H1 (cell line): ENCODE results near the gene SLC27A1. TPM values are rescaled to one million over a fixed set of nuclear protein-coding genes. Genes with fewer than 3 reads are reported as not detected.
A peak's percentile ranks its signal among the peaks of the same experiment; 100 is the strongest.

Experiments used
- CTCF ChIA-PET: fragments of 300-600 bp; sonication (Branson Sonifier 250); formaldehyde crosslinking; loops from one replicate; lab custom pipeline; 2021; ENCODE audit not compliant: partially characterized antibody; lab: Charles Lee
- POLR2A ChIA-PET: fragments of 300-600 bp; sonication (Branson Sonifier 250); formaldehyde crosslinking; loops from one replicate; lab custom pipeline; 2021; ENCODE audit warnings: inconsistent platforms; ENCODE audit not compliant: partially characterized antibody; lab: Charles Lee
- DNase-seq, 2 experiments: peaks; one replicate each; pipeline versions ENCODE4 v3.0.0 to v3.0.0-alpha.2; 2010 to 2022; ENCODE audit warnings: low spot score in 2 of 2, low read depth in 1 of 2, mixed read lengths in 1 of 2
- FAIRE-seq: peaks from 2 replicates; lab custom pipeline; 2011; peaks lifted over from hg19 to GRCh38; lab: Jason Lieb, UNC
- H2AFZ ChIP-seq: 2 replicates; pipeline ENCODE4 v1.8.1; 2012; ENCODE audit warnings: low read length, inconsistent platforms
- H2AK5ac ChIP-seq: 2 replicates; pipeline ENCODE4 v1.6.1; 2013; ENCODE audit warnings: low read depth, low read length
- H2BK120ac ChIP-seq: replicated peaks from 2 replicates; pipeline ENCODE3; 2013; ENCODE audit warnings: low read depth, low read length, inconsistent platforms
- H2BK12ac ChIP-seq: 2 replicates; pipeline ENCODE4 v1.6.1; 2013; ENCODE audit warnings: low read depth, low read length
- H2BK15ac ChIP-seq: 2 replicates; pipeline ENCODE4 v1.6.1; 2013; ENCODE audit warnings: low read length
- H2BK20ac ChIP-seq: 2 replicates; pipeline ENCODE4 v1.6.1; 2013; ENCODE audit warnings: low read length
- H2BK5ac ChIP-seq: 2 replicates; pipeline ENCODE4 v1.6.1; 2013; ENCODE audit warnings: low read depth, low read length
- H3K14ac ChIP-seq: 2 replicates; pipeline ENCODE4 v1.6.1; 2013; ENCODE audit warnings: inconsistent platforms; ENCODE audit not compliant: insufficient read length
- H3K18ac ChIP-seq: 2 replicates; pipeline ENCODE4 v1.6.1; 2013; ENCODE audit warnings: low read length; ENCODE audit errors: extremely low read depth
- H3K23ac ChIP-seq: 2 replicates; pipeline ENCODE4 v1.6.1; 2013; ENCODE audit warnings: inconsistent platforms; ENCODE audit not compliant: insufficient read length
- H3K23me2 ChIP-seq: 2 replicates; pipeline ENCODE4 v1.6.1; 2013; ENCODE audit warnings: low read depth, low read length
- H3K27ac ChIP-seq: 2 replicates; pipeline ENCODE4 v1.6.1; 2011; ENCODE audit warnings: low read depth, low read length, inconsistent platforms
- H3K27me3 ChIP-seq, 4 experiments: replicated peaks in 1 of 4; 1 replicate in 1 of 4; 2 replicates in 3 of 4; pipeline versions ENCODE4 v1.6.1 to v1.8.1; 2011 to 2013; ENCODE audit warnings: low read length in 3 of 4, mild to moderate bottlenecking in 3 of 4, inconsistent platforms in 2 of 4, mixed read lengths in 2 of 4, moderate library complexity in 1 of 4; ENCODE audit not compliant: control insufficient read depth in 3 of 4, insufficient read depth in 3 of 4; ENCODE audit errors: extremely low read depth in 1 of 4
- H3K36me3 ChIP-seq, 4 experiments: 2 replicates each; pipeline versions ENCODE4 v1.6.1 to v1.8.1; 2011 to 2013; ENCODE audit warnings: mild to moderate bottlenecking in 4 of 4, low read length in 3 of 4, moderate library complexity in 2 of 4, control low read depth in 1 of 4, inconsistent platforms in 1 of 4; ENCODE audit not compliant: insufficient read depth in 4 of 4, control insufficient read depth in 2 of 4
- H3K4ac ChIP-seq: replicated peaks from 2 replicates; pipeline ENCODE3; 2013; ENCODE audit warnings: low read length, low read depth, mixed read lengths, inconsistent platforms; ENCODE audit not compliant: insufficient read length
- H3K4me1 ChIP-seq, 4 experiments: replicated peaks in 1 of 4; 1 replicate in 1 of 4; 2 replicates in 3 of 4; pipeline versions ENCODE4 v1.6.1 to v1.8.1; 2011 to 2013; ENCODE audit warnings: low read length in 3 of 4, inconsistent platforms in 2 of 4, mixed read lengths in 1 of 4; ENCODE audit not compliant: insufficient read depth in 4 of 4, control insufficient read depth in 3 of 4
- H3K4me2 ChIP-seq, 2 experiments: 2 replicates each; pipeline versions ENCODE4 v1.6.1 to v1.8.1; 2011 to 2013; ENCODE audit warnings: low read depth in 2 of 2, low read length in 2 of 2, control low read depth in 1 of 2, inconsistent platforms in 1 of 2, mild to moderate bottlenecking in 1 of 2; ENCODE audit not compliant: insufficient read depth in 1 of 2
- H3K4me3 ChIP-seq, 4 experiments: fragments of 200-600, 300-600 bp in 1 of 4; sonication (generic), shearing (Covaris generic), sonication (Bioruptor Twin) in 1 of 4; 2 replicates each; pipeline versions ENCODE4 v1.5.1 to v1.8.1; 2011 to 2016; ENCODE audit warnings: low read length in 4 of 4, low read depth in 3 of 4, control low read depth in 2 of 4, inconsistent platforms in 2 of 4, mild to moderate bottlenecking in 2 of 4, mixed read lengths in 1 of 4, moderate library complexity in 1 of 4; ENCODE audit not compliant: insufficient read depth in 2 of 4; ENCODE audit errors: extremely low read depth in 1 of 4
- H3K56ac ChIP-seq: replicated peaks from 2 replicates; pipeline ENCODE3; 2013; ENCODE audit warnings: low read depth, mild to moderate bottlenecking, mixed read lengths, low read length, inconsistent platforms; ENCODE audit not compliant: insufficient read length
- H3K79me1 ChIP-seq: 2 replicates; pipeline ENCODE4 v1.6.1; 2013; ENCODE audit warnings: low read depth, low read length, control low read depth
- H3K79me2 ChIP-seq, 2 experiments: 2 replicates each; pipeline versions ENCODE4 v1.6.1 to v1.8.1; 2012 to 2013; ENCODE audit warnings: low read length in 2 of 2, mild to moderate bottlenecking in 2 of 2, inconsistent platforms in 1 of 2; ENCODE audit not compliant: insufficient read depth in 2 of 2, control insufficient read depth in 1 of 2
- H3K9ac ChIP-seq, 4 experiments: replicated peaks in 1 of 4; 1 replicate in 1 of 4; 2 replicates in 3 of 4; pipeline versions ENCODE4 v1.6.1 to v1.8.1; 2011 to 2013; ENCODE audit warnings: low read depth in 3 of 4, low read length in 3 of 4, control low read depth in 2 of 4, mild to moderate bottlenecking in 2 of 4, moderate library complexity in 2 of 4, inconsistent platforms in 1 of 4; ENCODE audit errors: extremely low read depth in 1 of 4
- H3K9me3 ChIP-seq, 2 experiments: 2 replicates each; pipeline versions ENCODE4 v1.6.1 to v1.8.1; 2012 to 2013; ENCODE audit warnings: mild to moderate bottlenecking in 2 of 2, moderate library complexity in 2 of 2, control low read depth in 1 of 2, inconsistent platforms in 1 of 2, low read depth in 1 of 2, low read length in 1 of 2, mixed read lengths in 1 of 2; ENCODE audit not compliant: insufficient read depth in 2 of 2
- H4K20me1 ChIP-seq, 2 experiments: replicated peaks in 1 of 2; 2 replicates each; pipeline versions ENCODE3 to v1.8.1; 2011 to 2013; ENCODE audit warnings: inconsistent platforms in 2 of 2, low read length in 2 of 2, mild to moderate bottlenecking in 1 of 2; ENCODE audit not compliant: insufficient read depth in 2 of 2, control insufficient read depth in 1 of 2
- H4K5ac ChIP-seq: 2 replicates; pipeline ENCODE4 v1.6.1; 2013; ENCODE audit warnings: low read length, low read depth, mixed read lengths, inconsistent platforms; ENCODE audit not compliant: insufficient read length
- H4K8ac ChIP-seq: 2 replicates; pipeline ENCODE4 v1.8.0; 2013; ENCODE audit warnings: mild to moderate bottlenecking, moderate library complexity, low read length, inconsistent platforms; ENCODE audit not compliant: insufficient read depth; ENCODE audit errors: extremely low read depth
- H4K91ac ChIP-seq: replicated peaks from 2 replicates; pipeline ENCODE3; 2013; ENCODE audit warnings: low read length, mixed read lengths, inconsistent platforms; ENCODE audit not compliant: insufficient read length
- CTCF ChIP-seq, 3 experiments: IDR thresholded peaks; 1 replicate in 2 of 3; 2 replicates in 1 of 3; pipeline versions ENCODE4 v1.5.1 to v1.6.1; 2011; ENCODE audit warnings: low read length in 3 of 3, mild to moderate bottlenecking in 3 of 3, inconsistent platforms in 2 of 3, low read depth in 1 of 3, moderate library complexity in 1 of 3; ENCODE audit not compliant: insufficient read depth in 1 of 3; ENCODE audit errors: control extremely low read depth in 1 of 3
- EZH2 ChIP-seq: fragments of 200-600 bp; sonication (generic); IDR thresholded peaks from 2 replicates; pipeline ENCODE4 v1.7.1; 2012; ENCODE audit warnings: low read depth, mild to moderate bottlenecking, moderate library complexity, low read length, inconsistent platforms; ENCODE audit not compliant: severe bottlenecking
- GABPA ChIP-seq: IDR thresholded peaks from 2 replicates; pipeline ENCODE4 v1.6.1; 2011; ENCODE audit warnings: mild to moderate bottlenecking, low read length, moderate library complexity, borderline replicate concordance; ENCODE audit not compliant: insufficient read depth
- KDM1A ChIP-seq: fragments of 200-600, 300-600 bp; sonication (generic); IDR thresholded peaks from 2 replicates; pipeline ENCODE4 v1.7.1; 2016; ENCODE audit warnings: mild to moderate bottlenecking, low read length, borderline replicate concordance
- KDM5A ChIP-seq: fragments of 200-600 bp; IDR thresholded peaks from 2 replicates; pipeline ENCODE4 v1.7.1; 2012; ENCODE audit warnings: mild to moderate bottlenecking, low read length, inconsistent platforms, mixed read lengths
- NRF1 ChIP-seq: IDR thresholded peaks from 2 replicates; pipeline ENCODE4 v1.6.1; 2011; ENCODE audit warnings: mild to moderate bottlenecking, low read depth, low read length, improper control_type of control experiment
- SIN3A ChIP-seq, 2 experiments: IDR thresholded peaks in 1 of 2; conservative IDR thresholded peaks in 1 of 2; 2 replicates each; pipeline ENCODE4 v1.6.1; 2011 to 2012; ENCODE audit warnings: low read length in 2 of 2, improper control_type of control experiment in 1 of 2, low read depth in 1 of 2, mild to moderate bottlenecking in 1 of 2
- SUZ12 ChIP-seq: fragments of 200-600 bp; sonication (generic); IDR thresholded peaks from 2 replicates; pipeline ENCODE4 v1.6.1; 2012; ENCODE audit warnings: mild to moderate bottlenecking, inconsistent platforms, low read length, moderate library complexity, mixed read lengths
- WGBS, 2 experiments: shearing (Covaris generic) in 1 of 2; methylation state at CpG; one replicate each; pipeline versions ENCODE4 v1.1.6 to v1.1.7; 2013 to 2015; ENCODE audit warnings: low lambda C conversion rate in 2 of 2, mixed read lengths in 2 of 2, inconsistent platforms in 1 of 2, low coverage in 1 of 2, missing lambda C conversion rate in 1 of 2; ENCODE audit not compliant: insufficient replicate concordance in 2 of 2, insufficient coverage in 1 of 2, insufficient read length in 1 of 2; ENCODE audit errors: extremely low coverage in 1 of 2, missing lambda C conversion rate in 1 of 2; 5-methylcytosine and 5-hydroxymethylcytosine counted together
- polyA plus RNA-seq, 7 experiments: library from polyadenylated mRNA; depleted of rRNA in 3 of 7; stranded (reverse) in 5 of 7; unstranded in 2 of 7; fragments of >200 nt in 5 of 7; fragments of 200-250 nt in 2 of 7; gene quantifications; 1 replicate in 5 of 7; 2 replicates in 1 of 7; 4 replicates in 1 of 7; pipeline versions ENCODE4 v1.2.1 to v1.2.3, GENCODE V29; 2011 to 2013; ENCODE audit warnings: missing spikeins in 2 of 7, mixed read lengths in 2 of 7
- total RNA-seq: library from RNA; stranded (reverse); fragmentation: NEBNext Ultra II Directional; extraction: Animal tissue kit (Norgen Biotek cat#: 25700); gene quantifications from 2 replicates; pipeline ENCODE4 v1.2.1, GENCODE V29; 2021

SLC27A1 gene
- total and polyA plus RNA-seq, 2 of the 8 experiments (the other 6 are each of a cell fraction or from before 2014, with no cell fraction given): 7.5 to 9.1 TPM

GRCh38 chr19:17554968-17555479 is 84.7 kb downstream of the SLC27A1 start:
- 18% methylated on average over 19 of the region's 19 CpGs; no CpG with 5 or more reads in 1 of the 2 experiments for WGBS, 2 experiments
- no peak for TF ChIP-seq GABPA
- TF ChIP-seq CTCF (IDR thresholded peaks at IDR 0.05; ENCODE audit: control extremely low read depth in 1 of 3, insufficient read depth in 1 of 3, low read depth in 1 of 3, low read length in 3 of 3): peak in 1 of 3 experiments; percentile 12; a peak in 1 of 4 replicates
- no peak for TF ChIP-seq NRF1
- TF ChIP-seq EZH2: no peak
- no peak for TF ChIP-seq SUZ12
- TF ChIP-seq SIN3A (conservative IDR thresholded peaks at IDR 0.05 in 1 of 2, IDR thresholded peaks at IDR 0.05 in 1 of 2; ENCODE audit: low read depth in 1 of 2, low read length in 2 of 2): no peak
- no peak; the same call in 1 of the 2 replicates for TF ChIP-seq KDM1A
- no peak for TF ChIP-seq KDM5A

More at GRCh38 chr19:17554968-17555479, 84.7 kb downstream of the SLC27A1 start:
- Histone ChIP-seq H4K91ac (no peak overlapping the region), H3K27ac (no peak overlapping the region), H3K4me3 (peak overlapping the region in 3 of 4 experiments; percentile 6 to 84 (median 16); a peak in 4 of 8 replicates), H3K23ac (no peak overlapping the region), H2BK5ac (no peak overlapping the region), H2BK120ac (no peak overlapping the region), H3K79me1 (no peaks in the 10 kb centered on the region), H3K18ac (no peak overlapping the region), H3K9ac (no peak overlapping the region), H3K4ac (no peak overlapping the region), H3K4me2 (peak overlapping the region; percentile 54 to 78), H3K79me2 (no peaks in the 10 kb centered on the region; a peak in 1 of 4 replicates), H3K36me3 (no peaks in the 10 kb centered on the region), H2AFZ (no peak overlapping the region), H2BK20ac (no peak overlapping the region), H3K14ac (no peak overlapping the region), H4K8ac (no peak overlapping the region), H2BK15ac (no peak overlapping the region), H3K9me3 (no peaks in the 10 kb centered on the region), H4K5ac (no peak overlapping the region), H3K56ac (no peak overlapping the region), H2BK12ac (no peak overlapping the region), H2AK5ac (no peak overlapping the region), H4K20me1 (peaks cover 2 to 4% of the 10 kb centered on the region in 2 experiments), H3K23me2 (peaks cover 9% of the 10 kb centered on the region; the same call in 1 of the 2 replicates), H3K27me3 (peaks cover 0 to 7% (median 2%) of the 10 kb centered on the region in 4 experiments; a peak in 2 of 7 replicates), H3K4me1 (peaks cover 0 to 7% (median 3%) of the 10 kb centered on the region in 4 experiments; a peak in 5 of 7 replicates)
- FAIRE-seq (no peak), DNase-seq (no peak)
- POLR2A ChIA-PET: interaction anchor here (1.1 kb wide), 1 partner anchor 51 kb away, joined by 3 read pairs; no protein-coding TSS in a partner anchor
- CTCF ChIA-PET: interaction anchor here (0.7 to 2.5 kb wide), 2 partner anchors 18 to 59 kb away, joined by 5 to 16 read pairs; no protein-coding TSS in a partner anchor
